NCI-H2171 (cell line): Measurements from ENCODE around the gene PAM.
A peak's percentile ranks its signal among the peaks of the same experiment; 100 is the strongest.

ENCODE experiments used
- DNase-seq: peaks from one replicate; lab custom pipeline; 2025; lab: John Stamatoyannopoulos, UW

Gene PAM

DNA sequence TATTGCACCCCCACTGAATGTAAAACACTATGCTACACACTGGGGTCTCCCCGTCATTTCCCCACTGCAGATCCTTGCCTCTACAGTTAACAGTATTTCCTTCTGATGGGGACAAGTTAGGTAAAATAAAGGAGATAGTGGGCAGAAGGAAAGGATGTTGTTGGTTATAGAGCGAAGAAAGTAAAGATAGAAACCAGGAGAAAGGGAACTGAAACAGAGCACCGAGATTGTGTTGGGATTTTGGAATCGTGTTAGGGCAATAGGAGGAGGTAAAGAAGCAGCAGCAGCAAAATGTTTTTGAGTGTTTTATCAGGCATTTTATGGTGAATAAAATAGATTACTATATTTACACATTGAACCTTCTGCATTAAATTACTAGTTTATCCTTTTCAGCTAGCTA is 60.0 kb downstream of the PAM start:
- DNase-seq, result no peak

GRCh38 chr5:102815540-102816332 is 60.6 kb downstream of the PAM start:
- no peak for DNase-seq

DNA sequence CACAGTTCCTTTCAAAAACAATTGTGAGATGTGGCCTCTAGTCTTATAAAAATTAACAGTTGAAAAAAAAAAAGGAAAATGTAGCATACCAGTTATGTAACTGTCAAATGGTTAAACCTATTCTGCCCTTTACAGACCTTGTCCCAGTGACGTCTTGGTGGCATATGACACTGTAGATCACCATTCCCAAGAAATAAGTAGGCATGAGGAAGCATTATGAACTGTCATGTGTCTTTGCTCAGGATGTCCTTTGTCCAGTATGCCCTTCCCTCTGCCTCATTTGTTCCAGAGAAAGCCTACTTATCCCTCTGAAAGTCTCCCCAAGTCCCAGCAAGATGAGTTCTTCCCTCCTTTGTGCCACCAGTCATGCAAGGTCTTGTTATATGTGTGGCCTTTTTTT is 63.2 kb downstream of the PAM start:
- no peak for DNase-seq

DNA sequence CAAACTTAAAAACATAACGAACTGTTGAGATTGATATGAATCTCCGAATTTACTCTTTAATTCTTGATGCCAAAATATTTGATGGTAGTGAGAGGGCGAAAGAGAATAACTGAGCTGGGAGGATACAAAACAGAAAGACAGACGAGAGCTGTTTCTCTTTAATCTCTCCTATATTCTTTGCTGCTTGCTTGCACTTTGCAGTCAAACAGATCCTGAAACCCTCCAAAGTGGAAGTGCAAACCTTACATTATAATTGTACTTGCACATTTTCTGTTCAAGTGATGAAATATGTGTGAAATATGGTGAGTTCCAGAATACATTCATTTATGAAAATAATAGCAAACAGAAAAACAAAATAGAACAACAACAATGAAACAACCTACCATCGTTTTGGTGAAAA is 63.8 kb downstream of the PAM start:
- DNase-seq, result no peak

DNA sequence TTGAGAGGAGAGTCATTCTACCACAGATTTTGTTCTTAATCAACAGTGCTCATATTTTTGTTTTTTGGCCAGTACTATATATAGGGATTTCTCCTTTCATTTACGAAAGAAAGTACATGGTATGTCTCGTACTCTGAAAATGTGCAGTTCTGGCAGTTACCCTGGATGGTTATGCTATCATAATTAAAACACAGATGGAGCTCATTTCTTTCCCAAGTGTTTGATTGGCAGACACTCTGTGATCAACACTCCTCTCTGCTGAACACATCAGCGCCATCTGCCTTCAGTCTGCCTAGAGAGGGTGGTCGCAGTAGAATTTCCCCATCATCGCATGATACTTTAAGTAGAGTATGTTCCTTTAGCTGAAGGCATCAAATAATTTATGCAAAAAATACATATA is 64.5 kb downstream of the PAM start:
- peak; percentile 55 for DNase-seq

GRCh38 chr5:102823441-102823874 is 68.4 kb downstream of the PAM start:
- no peak for DNase-seq

GRCh38 chr5:102826629-102827028 is 71.5 kb downstream of the PAM start:
- DNase-seq, result no peak

- DNase-seq, result no peak
Observed at GRCh38 chr5:102830241-102830640, 75.1 kb downstream of the PAM start.

DNA sequence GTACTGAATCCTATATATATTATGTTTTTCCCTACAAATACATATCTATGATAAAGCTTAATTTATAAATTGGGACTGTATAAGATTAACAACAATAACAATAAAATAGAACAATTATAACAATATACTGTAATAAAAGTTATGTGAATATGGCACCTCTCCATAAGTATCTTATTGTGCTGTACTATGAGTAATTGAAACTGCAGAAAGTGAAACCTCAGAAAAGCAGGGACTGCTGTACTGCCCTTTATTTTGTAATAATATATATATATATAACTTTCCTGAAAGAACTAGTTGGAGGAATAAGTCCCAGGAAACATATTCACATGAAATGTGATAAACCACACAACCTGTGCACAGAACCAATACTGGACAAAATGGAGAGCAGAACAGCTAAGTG is 77.3 kb downstream of the PAM start:
- DNase-seq, result no peak

GRCh38 chr5:102833146-102833545 is 78.0 kb downstream of the PAM start:
- no peak for DNase-seq

DNA sequence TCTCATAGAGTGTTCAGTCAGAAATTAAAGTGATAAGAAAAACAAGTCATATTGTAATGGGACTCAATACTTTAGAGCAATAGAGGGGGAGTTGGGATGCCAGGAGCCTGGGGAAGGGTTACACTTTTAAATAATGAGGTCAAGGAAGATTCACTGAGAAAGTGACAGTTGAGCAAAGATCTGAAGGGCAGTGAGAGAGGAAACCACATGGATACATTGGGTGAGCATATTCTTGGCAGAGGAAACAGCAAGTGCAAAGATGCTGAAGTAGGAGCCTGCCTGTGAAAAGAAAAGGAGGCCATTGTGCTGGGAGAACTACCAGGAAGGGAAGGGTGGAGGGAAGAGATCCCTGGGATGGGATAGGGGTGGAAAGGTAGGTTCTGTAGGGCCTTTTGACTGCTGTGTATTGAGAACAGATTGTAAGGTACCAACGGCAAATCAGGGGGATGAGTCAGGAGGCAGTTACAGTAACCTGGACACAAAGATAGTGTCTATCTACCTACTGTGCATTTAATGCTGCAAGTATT is 79.4 kb downstream of the PAM start:
- DNase-seq, result no peak

GRCh38 chr5:102835717-102836116 is 80.6 kb downstream of the PAM start:
- no peak for DNase-seq

DNA sequence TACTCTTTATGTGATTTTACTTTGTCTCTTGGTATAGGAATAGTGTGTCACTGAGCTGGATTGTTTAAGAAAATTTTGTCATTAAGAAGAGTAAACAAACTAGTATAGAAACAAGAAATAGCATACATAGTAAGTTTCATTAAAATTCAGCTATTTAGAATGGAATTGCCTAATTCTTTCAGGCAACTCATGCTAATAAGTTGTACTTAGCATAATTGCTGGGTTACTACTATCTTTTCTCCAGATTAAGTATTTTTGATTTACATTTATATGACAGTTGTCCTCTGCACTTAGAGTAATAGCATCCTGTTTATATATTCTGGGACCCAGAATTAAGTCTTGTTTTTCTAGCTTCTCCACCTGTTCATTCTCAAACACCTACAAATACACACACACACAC is 85.9 kb downstream of the PAM start:
- DNase-seq, result no peak

DNA sequence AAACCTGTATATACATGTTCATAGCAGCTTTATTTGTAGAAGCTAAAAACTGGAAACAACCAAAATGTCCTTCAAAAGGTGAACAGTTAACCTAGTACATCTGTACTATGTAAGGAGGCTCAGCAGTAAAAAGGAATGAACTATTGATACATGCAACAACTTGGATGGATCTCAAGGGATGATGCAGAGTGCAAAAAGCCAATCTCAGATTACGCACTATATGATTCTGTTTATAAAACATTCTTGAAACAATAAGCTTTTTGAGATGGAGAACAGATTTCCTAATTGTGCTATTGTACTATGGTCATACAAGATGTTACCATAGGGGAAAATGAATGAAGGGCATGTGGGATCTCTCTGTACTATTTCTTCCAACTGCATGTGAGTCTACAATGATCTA is 88.9 kb downstream of the PAM start:
- DNase-seq, result no peak

DNA sequence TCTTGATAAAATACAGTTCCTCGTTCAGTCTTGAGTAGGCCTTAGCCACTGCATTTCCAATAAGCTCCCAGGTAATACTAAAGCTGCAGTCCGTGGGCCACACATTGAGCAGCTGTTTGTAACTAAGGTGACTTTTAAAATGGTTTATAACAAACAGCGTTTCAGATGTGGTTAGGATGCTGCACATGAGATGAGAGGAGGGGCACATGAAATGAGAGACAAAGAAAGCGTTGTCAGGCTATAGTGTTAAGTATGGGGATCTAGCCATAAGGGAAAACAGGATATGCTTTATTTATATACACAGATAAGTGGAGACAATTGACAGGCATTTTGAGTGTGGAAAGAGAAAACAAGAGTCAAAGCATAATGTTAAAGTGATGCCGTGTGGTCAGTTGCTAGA is 89.9 kb downstream of the PAM start:
- no peak for DNase-seq

GRCh38 chr5:102850503-102850902 is 95.4 kb downstream of the PAM start:
- no peak for DNase-seq

- DNase-seq, result no peak
Observed at GRCh38 chr5:102853680-102854079, 98.6 kb downstream of the PAM start.

GRCh38 chr5:102855681-102856388 is 100.7 kb downstream of the PAM start:
- DNase-seq, result no peak

DNA sequence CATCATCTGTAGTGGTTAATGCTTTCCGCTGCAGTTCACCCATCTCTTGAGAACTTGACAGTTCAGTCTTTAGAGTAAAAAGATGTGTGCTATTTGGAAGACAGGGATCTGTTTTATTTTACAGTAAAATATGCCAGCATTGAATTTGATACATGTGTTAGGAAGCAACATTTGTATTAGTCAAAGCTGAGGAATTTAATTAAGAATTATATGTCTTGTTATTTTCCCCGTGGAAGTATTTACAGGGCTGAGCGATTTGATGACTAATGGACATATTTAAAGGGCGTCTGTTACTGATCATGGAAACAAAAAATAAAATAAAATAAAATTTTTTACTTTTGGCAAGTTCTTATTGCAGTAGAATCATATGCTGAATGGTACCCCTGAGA is 101.3 kb downstream of the PAM start:
- DNase-seq, result no peak

DNA sequence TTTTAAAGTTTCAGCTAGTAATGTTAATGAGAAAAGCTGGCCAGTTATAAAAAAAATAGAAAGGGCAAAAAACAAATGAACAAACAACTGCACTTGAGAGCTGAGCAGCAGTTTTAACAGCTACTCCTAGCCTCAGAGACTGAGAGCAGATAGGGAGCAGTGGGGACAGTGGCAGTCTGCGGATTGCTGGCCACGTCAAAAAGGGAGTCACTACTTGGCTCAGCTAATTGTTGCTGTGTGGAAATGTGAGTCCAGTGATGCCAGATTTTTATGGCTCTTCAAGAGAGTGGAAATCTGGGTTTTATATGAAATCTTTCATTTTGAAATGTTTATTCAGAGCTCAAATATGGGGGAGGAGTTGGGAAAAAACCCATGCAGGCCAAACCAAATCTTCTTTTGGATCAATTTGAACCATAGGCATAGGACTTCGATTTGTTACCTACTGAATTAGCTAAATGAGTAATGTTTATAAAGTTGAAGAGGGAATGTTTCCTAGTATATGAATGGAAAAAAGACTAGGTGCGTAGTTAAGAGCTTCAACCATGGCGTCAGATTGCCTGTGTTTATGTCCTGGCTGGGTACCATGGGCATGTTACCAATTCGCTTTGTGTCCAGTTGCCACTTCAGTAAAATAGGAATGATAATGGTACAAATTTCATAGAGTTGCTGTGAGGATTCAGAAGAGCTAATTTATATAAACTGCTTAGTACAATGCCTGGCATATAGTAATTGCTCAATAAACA is 102.1 kb downstream of the PAM start:
- DNase-seq, result no peak

DNA sequence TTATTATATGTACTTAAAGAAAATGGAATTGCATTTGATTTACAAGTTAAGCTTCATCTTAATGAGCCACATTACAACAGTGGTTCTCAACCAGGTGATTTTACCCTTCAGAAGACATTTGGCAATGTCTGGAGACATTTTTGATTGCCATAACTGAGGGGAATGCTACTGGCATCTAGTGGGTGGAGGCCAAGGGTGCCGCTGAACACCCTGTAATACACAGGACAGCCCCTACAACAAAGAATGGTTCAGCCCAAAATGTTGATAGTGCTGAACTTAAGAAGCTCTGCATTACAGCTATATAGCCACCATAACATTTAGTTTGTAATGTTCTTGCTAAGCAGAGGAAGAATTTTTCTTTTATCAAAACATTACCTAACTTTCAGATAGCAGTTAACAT is 103.1 kb downstream of the PAM start:
- DNase-seq, result no peak

GRCh38 chr5:102858808-102859207 is 103.7 kb downstream of the PAM start:
- DNase-seq, result no peak

GRCh38 chr5:102860035-102860434 is 104.9 kb downstream of the PAM start:
- no peak for DNase-seq
